HL-60/S4 (cell line): Measurements from ENCODE around the gene SLC44A4.
"Not testable (repeated sequence)": the region's sequence is repeated elsewhere in the genome, so short reads cannot be mapped to it uniquely, and the experiment has no call there.

Experiments
- in situ Hi-C: fragments of 300-500 bp; cut with MboI; formaldehyde crosslinking; loops from 2 replicates; pipeline ENCODE4 v1.14.3; 2022; ENCODE audit warnings: low sequenced_read_pairs

Gene SLC44A4

DNA sequence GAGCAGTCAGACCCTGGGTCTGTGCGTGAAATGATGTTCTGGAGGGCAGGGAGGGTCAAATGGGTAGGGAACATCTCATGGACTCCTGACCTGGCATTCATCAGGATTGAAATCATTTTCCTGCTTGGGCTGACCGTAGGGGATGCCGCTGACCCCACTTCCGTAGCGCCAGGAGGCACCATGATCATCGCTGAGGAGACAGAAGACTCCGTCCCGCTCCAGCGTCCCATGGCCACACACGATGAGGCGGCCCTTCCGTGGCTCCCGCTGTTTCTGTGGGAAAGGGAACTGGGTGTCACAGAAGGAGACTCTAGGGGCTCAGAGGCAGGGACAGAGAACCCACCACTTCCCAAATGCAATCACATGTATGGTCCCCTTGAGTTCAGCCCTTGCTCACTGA is 18.4 kb downstream of the SLC44A4 start:
- in situ Hi-C loops: no loop called here

DNA sequence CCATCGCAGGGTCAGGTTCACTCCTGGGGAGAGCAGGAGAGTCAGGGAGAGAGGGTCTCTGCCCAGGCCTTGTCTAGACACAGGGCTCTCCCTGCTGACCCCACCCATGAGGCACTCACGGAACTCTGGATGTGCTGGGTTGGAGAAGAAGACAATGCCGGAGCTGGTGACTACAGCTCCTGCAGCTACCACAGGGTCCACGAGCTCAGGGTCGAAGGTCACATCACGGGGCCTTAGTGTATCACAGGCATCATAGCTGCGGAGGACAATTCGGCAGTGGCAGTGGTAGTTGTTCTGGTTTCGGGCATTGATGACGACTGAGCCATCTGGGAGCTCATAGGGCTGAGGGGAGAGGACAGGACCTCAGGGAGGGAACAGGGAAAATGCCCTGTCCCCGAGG is 18.9 kb downstream of the SLC44A4 start:
- in situ Hi-C loops: no loop called here

DNA sequence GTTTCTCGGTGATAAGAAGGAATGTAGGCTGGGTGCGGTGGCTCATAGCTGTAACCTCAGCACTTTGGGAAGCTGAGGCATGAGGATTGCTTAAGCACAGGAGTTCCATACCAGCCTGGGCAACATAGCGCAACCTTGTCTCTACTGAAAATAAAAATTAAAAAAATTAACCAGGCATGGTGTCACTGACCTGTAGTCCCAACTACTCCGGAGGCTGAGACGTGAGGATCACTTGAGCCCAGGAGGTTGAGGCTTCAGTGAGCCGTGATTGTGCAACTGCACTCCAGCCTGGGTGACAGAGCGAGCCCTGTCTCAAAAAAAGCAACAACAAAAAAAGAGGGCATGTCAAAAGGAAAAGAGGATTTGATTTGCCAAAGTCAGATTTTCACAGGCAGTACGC is 20.1 kb downstream of the SLC44A4 start:
- in situ Hi-C loops: no loop called here

DNA sequence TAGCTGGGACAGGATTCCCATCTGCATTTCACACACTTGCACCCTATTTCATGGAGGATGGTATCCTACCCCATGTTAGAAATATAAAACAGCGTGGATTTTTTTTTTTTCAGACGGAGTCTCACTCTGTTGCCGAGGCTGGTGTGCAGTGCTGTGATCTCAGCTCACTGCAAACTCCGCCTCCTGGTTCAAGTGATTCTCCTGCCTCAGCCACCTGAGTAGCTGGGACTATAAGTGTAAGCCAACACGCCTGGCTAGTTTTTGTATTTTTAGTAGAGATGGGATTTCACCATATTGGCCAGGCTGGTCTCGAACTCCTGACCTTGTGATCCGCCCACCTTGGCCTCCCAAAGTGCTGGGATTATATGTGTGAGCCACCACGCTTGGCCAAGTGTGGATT is 21.0 kb downstream of the SLC44A4 start:
- in situ Hi-C loops: not testable (repeated sequence)

DNA sequence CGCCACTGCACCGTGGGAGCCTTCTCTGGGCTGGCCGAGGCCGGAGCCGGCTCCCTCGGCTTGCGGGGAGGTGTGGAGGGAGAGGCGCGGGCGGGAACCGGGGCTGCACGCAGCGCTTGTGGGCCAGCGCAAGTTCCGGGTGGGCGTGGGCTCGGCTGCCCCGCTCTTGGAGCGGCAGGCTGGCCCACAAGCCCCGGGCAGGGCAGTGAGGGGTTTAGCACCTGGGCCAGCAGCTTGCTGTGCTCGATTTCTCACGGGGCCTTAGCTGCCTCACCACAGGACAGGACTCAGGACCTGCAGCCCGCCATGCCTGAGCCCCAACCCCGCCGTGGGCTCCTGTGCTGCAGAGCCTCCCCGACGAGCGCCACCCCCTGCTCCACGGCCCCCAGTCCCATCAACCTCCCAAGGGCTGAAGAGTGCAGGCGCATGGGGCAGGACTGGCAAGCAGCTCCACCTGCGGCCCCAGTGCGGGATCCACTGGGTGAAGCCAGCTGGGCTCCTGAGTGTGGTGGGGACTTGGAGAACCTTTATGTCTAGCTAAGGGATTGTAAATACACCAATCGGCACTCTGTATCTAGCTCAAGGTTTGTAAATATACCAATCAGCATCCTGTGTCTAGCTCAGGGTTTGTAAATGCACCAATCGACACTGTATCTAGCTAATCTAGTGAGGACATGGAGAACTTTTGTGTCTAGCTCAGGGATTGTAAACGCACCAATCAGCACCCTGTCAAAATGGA is 26.6 kb downstream of the SLC44A4 start:
- in situ Hi-C loops: not testable (repeated sequence)

DNA sequence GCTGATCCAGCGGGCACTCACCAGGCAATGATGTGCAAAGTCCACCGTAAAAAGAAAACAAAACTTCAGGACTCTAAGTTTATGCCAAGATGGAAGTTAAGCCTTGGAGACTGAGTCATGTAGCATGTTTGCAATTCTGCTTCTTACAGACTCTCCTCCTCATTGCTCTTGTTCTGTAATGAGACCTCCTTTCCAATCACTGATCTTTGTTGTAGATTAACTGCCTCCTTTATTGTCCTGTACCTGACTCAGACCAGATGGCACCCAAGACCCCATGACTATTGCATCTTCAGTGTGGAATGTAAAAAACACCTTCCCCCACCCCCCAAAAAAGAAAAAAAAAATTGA is 27.3 kb downstream of the SLC44A4 start:
- in situ Hi-C loops: no loop called here

DNA sequence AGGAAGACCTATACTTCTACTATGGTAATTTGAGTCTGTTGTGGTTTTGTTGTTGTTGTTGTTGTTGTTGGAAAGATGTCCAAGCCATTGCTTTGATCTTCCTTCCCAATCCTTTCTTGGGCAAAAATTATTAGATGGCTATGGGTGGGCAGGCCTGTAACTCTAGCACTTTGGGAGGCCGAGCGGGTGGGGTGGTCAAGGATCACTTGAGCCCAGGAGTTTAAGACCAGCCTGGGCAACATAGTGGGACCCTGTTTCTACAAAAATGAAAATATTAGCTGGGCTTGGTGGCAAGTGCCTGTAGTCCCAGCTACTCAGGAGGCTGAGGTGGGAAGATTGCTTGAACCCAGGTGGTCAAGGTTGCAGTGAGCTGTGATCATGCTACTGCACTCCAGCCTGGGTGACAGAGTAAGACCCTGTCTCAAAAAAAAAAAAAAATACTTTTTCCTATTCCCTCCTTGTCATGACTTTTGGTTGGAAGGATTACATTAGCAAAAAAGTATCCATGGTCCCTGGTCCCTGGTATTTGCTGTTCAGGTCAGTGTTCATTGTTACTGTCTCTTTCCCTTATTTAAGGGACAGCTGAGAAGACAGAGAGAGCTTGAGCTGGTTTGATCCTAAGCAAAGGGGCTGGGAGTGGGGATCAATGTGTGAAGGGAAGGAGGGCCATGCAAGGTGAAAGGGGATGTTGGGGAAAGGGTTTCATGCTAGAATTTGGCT is 27.9 kb downstream of the SLC44A4 start:
- in situ Hi-C loops: no loop called here

DNA sequence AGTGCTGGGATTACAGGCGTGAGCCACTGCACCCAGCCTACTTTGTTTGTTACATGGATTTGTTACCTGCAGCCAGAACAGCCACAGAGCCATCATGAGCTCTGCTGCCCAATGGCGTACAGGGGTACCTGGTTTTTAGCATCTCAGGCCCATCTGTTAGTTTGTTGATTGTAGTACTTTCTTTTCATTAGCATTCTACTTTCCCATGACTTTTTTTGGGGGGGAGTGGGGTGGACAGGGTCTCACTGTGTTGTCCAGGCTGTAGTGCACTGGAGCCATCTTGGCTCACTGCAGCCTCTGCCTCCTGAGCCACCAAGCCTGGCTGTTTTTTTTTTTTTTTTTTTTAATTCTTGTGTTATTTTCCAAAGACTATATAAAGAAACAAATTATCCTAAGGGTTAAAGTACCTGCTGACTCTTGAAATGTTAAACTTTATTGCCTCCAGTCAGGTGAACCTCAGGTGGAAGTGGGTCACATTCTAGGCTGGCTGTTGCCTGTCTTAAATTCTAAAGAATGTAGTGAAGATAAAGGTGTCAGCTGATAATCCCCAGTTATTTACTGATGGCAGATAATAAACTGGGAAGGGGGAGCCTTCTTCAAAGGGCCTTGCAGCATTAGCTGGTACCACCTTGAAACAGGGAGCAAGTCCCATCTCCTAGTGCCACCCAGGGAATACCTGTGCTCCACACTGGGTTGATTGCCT is 31.4 kb downstream of the SLC44A4 start:
- in situ Hi-C loops: no loop called here

DNA sequence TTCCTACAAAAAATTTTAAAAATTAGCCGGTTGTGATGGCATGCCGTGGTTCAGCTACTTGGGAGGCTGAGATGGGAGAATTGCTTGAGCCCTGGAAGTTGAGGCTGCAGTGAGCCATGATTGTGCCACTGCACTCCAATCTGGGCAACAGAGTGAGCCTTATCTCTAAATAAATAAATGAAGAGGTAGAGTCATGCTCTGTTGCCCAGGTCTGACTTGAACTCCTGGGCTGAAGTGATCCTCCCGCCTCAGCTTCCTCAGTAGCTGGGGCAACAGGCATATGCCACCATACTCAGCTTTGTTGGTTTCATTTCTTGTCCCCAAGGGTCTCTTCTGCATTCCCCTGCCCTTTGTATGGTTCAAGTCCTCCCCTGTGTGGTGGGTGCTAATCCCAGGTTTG is 34.3 kb downstream of the SLC44A4 start:
- in situ Hi-C loops: no loop called here

DNA sequence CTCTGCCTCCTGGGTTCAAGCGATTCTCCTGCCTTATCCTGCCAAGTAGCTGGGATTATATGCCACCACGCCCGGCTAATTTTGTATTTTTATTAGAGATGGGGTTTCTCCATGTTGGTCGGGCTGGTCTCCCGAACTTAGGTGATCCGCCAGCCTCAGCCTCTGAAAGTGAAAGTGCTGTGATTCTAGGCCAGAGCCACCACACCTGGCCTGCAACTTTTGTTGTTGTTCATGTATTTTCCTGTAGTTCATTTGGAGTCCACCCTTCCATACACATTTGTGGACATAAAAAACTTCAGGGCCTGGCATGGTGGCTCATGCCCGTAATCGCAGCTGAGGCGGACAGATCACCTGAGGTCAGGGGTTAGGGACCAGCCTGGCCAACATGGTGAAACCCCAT is 36.7 kb downstream of the SLC44A4 start:
- in situ Hi-C loops: no loop called here

DNA sequence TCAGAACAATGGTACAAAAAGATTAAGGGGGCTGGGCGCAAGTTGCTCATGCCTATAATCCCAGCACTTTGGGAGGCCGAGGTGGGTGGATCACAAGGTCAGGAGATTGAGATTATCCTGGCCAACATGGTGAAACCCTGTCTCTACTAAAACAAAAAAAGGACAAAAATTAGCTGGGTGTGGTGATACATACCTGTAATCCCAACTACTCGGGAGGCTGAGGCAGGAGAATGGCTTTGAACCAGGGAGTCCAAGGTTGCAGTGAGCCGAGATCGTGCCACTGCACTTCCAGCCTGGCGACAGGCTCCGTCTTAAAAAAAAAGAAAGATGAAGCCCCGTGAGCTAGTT is 39.0 kb downstream of the SLC44A4 start:
- in situ Hi-C loops: not testable (repeated sequence)

DNA sequence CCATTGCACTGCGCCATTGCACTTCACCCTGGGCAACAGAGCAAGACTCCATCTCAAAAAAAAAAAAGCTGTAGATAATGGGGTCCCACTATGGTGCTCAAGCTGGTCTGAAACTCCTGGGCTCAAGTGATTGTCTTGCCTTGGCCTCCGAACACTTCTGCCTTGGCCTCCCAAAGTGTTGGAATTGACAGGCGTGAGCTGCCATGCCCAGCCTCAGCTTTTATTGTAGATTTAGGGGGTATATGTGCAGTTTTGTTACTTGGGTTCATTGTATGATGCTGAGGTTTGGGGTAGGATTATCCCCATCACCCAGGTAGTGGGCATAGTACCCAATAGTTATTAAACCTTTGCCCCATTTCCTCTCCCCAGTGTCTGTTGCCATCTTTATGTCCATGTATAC is 39.8 kb downstream of the SLC44A4 start:
- in situ Hi-C loops: no loop called here

DNA sequence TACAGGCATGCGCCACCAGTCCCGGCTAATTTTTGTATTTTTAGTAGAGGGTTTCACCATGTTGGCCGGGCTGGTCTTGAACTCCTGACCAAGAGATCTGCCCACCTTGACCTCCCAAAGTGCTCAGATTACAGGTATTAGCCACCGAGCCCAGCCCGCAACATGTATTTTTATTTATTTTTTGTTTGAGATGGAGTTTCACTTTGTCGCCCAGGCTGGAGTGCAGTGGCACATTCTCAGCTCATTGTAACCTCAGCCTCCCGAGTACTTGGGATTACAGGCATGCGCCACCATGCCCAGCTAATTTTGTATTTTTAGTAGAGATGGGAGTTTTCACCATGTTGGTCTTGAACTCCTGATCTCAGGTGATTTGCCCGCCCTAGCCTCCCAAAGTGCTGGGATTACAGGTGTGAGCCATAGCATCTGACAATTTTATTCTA is 40.7 kb downstream of the SLC44A4 start:
- in situ Hi-C loops: not testable (repeated sequence)

DNA sequence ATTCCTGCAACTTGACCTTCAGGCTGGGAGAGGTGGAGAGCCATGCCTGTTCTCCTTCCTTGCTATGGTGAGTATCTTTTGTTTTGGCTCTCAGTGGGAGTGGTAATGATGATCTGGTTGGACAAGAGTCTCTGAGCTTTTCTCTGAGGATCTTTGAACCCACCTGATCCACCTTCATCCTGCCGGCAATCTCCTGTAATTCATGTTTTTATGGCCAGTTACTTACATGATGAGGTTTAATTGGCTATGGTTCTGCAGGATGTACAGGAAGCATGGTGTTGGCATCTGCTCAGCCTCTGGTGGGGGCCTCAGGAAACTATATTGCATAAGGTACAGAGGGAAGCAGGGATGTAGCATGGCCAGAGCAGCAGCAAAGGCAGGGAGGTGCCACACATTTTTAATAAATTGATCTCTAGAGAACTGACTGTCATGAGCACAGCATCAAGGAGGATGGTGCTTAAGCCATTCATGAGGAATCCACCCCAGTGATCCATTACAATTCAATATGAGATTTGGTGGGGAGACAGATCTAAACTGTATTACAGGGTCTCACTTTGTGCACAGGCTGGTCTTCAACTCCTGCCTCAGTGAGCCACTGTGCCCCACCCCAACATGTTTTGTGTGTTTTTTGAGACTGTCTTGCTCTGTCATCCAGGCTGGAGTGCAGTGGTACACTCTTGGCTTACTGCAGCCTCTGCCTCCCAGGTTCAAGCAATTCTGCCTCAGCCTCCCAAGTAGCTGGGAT is 41.3 kb downstream of the SLC44A4 start:
- in situ Hi-C loops: no loop called here

DNA sequence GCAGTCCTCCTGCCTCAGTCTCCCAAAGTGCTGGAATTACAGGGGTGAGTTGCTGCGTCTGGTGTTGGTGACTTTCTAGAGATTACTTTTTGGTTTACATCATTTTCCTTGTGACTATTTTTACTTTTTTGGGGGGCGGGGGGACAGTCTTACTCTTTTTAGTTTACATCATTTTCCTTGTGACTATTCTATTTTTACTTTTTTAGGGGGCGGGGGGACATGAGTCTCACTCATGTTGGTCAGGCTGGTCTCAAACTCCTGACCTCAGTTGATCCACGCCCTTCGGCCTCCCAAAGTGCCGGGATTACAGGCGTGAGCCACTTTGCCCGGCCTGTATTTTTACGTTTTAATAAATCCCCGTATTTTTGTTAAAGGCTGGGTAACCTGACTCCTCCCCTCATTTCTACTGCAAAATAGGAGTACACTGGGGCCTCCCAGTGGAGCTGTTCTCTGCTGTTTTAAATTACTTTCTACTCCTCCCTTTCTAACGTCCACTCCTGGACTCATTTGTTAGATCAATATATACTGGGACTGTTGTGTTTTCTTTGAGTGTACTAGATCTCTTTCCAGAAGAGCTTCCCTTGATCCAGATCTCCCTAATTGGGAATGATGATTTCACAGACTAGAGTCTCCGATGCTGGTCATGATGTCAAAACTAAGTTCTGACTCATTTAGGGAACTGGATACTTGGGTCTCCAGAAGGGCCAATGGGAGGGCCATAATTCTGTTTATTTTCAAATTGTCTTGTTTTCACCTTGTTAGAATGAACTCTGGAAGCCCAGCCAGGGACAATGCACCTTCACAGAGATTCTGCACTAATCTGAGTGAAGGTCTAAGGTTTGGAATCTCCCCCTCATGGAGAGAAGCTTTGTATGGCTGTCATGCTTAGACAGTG is 42.1 kb downstream of the SLC44A4 start:
- in situ Hi-C loops: no loop called here

DNA sequence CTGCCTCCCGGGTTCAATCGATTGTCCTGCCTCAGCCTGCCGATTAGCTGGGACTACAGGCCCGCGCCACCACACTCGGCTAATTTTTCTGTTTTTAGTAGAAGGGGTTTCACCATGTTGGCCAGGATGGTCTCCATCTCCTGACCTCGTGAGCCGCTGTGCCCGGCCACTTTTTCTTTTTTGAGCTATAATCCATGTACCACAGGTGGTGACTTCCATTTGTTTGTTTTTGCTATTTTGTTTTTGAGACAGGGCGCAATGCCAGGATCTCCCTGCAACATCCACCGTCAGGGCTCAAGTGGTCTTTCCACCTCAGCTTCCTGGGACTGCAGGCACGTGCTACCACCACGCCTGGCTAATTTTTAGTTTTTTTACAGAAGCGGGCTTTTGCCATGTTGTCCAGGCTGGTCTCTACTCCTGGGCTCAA is 42.7 kb downstream of the SLC44A4 start:
- in situ Hi-C loops: no loop called here

DNA sequence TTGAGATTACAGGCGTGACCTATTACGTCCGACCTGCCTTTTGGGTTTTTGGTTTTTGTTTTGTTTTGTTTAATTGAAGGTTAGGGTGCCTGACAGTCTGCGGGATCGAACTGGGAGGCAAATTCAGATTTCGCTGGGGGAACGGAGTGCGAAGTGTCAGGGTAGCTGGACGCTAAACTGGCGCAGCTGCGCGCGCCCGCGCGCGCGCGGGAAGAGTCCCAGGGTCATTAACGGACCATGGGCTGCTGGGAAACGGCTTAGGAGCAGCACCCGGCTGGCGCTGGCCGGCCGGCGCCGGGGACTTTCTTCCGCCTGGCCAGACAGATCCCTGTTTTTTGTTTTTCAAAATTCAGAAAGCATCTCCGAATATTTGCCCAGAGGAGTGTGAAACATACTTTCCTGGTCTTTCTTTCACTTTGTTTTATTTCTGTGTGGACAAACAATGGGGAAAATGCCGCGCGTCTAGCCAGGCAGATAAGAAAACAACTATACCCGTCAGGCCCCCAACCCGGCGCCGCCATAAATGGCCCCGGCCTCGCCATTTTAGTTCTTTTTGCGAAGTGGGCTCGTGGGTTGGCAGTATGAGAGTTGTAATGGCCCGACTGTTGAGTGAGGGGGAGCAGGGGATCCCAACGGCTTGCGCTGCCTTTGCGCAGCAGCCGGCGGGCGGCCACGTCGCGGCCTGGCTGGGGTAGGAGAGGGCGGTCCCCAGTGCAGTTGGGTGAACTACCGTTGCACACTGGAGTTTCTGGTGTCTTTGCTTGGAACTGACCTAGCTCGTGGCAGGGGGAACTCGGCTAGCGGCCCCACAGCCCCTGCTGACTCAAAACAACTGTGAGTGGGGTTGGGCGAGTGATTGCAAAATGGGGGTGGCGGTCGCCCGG is 44.2 kb downstream of the SLC44A4 start:
- in situ Hi-C loops: no loop called here

DNA sequence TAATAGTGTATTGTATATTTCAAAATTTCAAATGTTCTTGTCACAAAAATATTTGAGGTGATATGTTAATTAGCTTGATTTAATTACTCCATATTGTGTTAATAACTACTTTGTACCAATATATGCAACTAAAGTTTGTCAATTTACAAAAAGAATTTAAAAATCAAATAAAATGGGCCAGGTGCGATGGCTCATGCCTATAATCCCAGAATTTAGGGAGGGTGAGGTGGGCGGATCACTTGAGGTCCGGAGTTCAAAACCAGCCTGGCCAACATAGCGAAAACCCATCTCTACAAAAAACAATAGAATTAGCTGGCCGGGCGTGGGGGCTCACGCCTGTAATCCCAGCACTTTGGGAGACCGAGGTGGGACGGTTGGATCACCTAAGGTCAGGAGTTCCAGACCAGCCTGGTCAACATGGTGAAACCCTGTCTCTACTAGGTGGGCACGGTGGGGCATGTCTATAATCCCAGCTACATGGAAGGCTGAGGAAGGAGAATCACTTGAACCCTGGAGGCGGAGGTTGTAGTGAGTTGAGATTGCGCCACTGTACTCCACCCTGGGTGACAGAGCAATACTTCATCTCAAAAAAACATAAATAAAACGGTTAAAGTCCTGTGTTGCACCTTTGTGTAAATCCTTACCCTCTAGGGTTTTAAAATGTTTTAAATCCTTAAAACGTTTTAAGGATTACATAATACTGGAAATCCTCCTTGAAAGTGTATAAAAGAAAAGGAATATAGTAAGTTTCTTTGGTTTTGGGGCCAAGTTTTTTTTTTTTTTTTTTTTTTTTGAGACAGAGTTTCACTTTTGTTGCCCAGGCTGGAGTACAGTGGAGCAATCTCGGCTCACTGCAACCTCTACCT is 47.2 kb downstream of the SLC44A4 start:
- in situ Hi-C loops: no loop called here
